Naive thymus-derived CD8-positive, alpha-beta T cell (primary cell): ENCODE data around the gene MAPK8. TPM values are rescaled to one million over a fixed set of nuclear protein-coding genes. Genes with fewer than 3 reads are reported as not detected.
"Not testable (repeated sequence)": the region's sequence is repeated elsewhere in the genome, so short reads cannot be mapped to it uniquely, and the experiment has no call there.

ENCODE experiments used
- ATAC-seq, 2 donors: fragments of 150-1000 bp; cut with Tn5 transposase in 1 of 2; sonication (Bioruptor Pico), chemical (Tn5 transposase) in 1 of 2; 1 replicate in 1 of 2; 2 replicates in 1 of 2; pipeline ENCODE4 v1.10.0; 2021; ENCODE audit warnings: mild to moderate bottlenecking in 2 of 2, moderate library complexity in 2 of 2
- POLR2A ChIA-PET: fragments of 350-600 bp; sonication (Branson Sonifier 250); formaldehyde crosslinking; loops from one replicate; lab custom pipeline; 2021; ENCODE audit warnings: antibody characterized with exemption; lab: Charles Lee
- DNase-seq, 10 donors: peaks; one replicate each; pipeline versions ENCODE4 v3.0.0 to v3.0.0-alpha.2; 2020 to 2022
- H3K27ac Mint-ChIP-seq, 10 donors: one replicate each; pipeline ENCODE4 v1.8.0; 2020 to 2022; ENCODE audit warnings: mild to moderate bottlenecking in 10 of 10, mixed read lengths in 10 of 10, moderate library complexity in 4 of 10, inconsistent platforms in 1 of 10
- H3K27me3 Mint-ChIP-seq, 5 donors: one replicate each; pipeline ENCODE4 v1.8.0; 2021 to 2022; ENCODE audit warnings: mixed read lengths in 5 of 5
- H3K36me3 Mint-ChIP-seq, 3 donors: one replicate each; pipeline ENCODE4 v1.8.0; 2020 to 2022; ENCODE audit warnings: mixed read lengths in 3 of 3, mild to moderate bottlenecking in 2 of 3, inconsistent platforms in 1 of 3
- H3K4me1 Mint-ChIP-seq, 4 donors: one replicate each; pipeline ENCODE4 v1.8.0; 2021 to 2022; ENCODE audit warnings: mixed read lengths in 4 of 4
- H3K4me3 Mint-ChIP-seq, 10 donors: one replicate each; pipeline ENCODE4 v1.8.0; 2020 to 2022; ENCODE audit warnings: mild to moderate bottlenecking in 10 of 10, mixed read lengths in 10 of 10, moderate library complexity in 6 of 10, inconsistent platforms in 1 of 10
- H3K9me3 Mint-ChIP-seq, 9 donors: one replicate each; pipeline ENCODE4 v1.8.0; 2020 to 2022; ENCODE audit warnings: mixed read lengths in 9 of 9, mild to moderate bottlenecking in 3 of 9, inconsistent platforms in 1 of 9, moderate library complexity in 1 of 9
- polyA plus RNA-seq, 3 donors: library from polyadenylated mRNA; unstranded; fragments of 300-500 nt; fragmentation: Illumina TruSeq; gene quantifications; one replicate each; pipeline ENCODE4 v1.2.3, GENCODE V29; 2021
- total RNA-seq, 8 experiments: library from RNA in 2 of 8; stranded (reverse) in 2 of 8; gene quantifications; one replicate each; pipeline ENCODE4 v1.2.3 and lab custom pipeline; 2021 to 2026

MAPK8 gene
- total and polyA plus RNA-seq, 5 experiments from 2014 or later, result 20.2 to 70.1 (median 30.6) TPM

DNA sequence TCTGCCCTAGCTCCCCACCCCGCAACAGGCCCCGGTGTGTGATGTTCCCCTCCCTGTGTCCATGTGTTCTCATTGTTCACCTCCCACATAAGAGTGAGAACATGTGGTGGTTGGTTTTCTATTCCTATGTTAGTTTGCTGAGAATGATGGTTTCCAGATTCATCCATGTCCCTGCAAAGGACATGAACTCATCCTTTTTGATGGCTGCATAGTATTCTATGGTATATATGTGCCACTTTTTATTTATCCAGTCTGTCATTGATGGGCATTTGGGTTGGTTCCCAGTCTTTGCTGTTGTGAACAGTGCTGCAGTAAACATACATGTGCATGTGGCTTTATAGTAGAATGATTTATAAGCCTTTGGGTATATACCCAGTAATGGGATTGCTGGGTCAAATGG, 41.1 kb downstream of the MAPK8 start:
- DNase-seq, H3K27me3 Mint-ChIP-seq, H3K27ac Mint-ChIP-seq, ATAC-seq, POLR2A ChIA-PET: not testable (repeated sequence)
- Mint-ChIP-seq H3K4me3 (peak overlapping the region in 1 of 10 donors; percentile 41), H3K9me3 (peaks cover 5 to 40% (median 34%) of the 10 kb centered on the region in 9 donors), H3K36me3 (peaks cover 17 to 55% (median 27%) of the 10 kb centered on the region in 3 donors), H3K4me1 (peaks cover 7 to 24% (median 22%) of the 10 kb centered on the region in 4 donors)

DNA sequence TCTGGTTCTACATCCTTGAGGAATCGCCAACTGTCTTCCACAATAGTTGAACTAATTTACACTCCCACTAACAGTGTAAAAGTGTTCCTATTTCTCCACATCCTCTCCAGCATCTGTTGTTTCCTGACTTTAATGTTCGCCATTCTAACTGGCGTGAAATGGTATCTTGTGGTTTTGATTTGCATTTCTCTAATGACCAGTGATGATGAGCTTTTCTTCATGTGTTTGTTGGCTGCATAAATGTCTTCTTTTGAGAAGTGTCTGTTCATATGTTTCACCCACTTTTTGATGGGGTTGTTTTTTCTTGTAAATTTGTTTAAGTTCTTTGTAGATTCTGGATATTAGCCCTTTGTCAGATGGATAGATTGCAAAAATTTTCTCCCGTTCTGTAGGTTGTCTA, 41.5 kb downstream of the MAPK8 start:
- Mint-ChIP-seq H3K27ac (peak overlapping the region in 1 of 10 donors; percentile 87), H3K9me3 (peaks cover 5 to 43% (median 31%) of the 10 kb centered on the region in 9 donors), H3K4me1 (peaks cover 6 to 20% (median 20%) of the 10 kb centered on the region in 4 donors), H3K36me3 (peaks cover 16 to 52% (median 29%) of the 10 kb centered on the region in 3 donors)
- POLR2A ChIA-PET, DNase-seq, ATAC-seq, H3K4me3 Mint-ChIP-seq, H3K27me3 Mint-ChIP-seq: not testable (repeated sequence)

DNA sequence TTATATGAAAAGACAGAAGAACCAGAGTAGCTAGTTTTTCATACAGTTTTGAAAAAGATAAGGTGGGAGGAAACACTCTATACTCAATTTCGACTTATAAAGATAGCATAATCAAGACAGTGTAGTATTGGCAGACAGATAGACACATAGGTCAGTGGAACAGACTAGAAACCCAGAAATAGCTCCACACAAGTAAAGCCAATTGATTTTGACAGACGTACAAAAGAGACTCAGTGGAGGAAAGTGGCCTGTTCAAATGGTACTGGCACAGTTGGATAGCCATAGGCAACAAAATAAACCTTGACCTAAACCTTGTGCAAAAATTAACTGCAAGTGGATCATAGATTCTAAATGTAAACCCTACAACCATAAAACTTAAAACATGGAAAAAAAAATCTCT, 46.8 kb downstream of the MAPK8 start:
- Mint-ChIP-seq H3K4me1 (peaks cover 9 to 23% (median 16%) of the 10 kb centered on the region in 4 donors), H3K9me3 (peaks cover 12 to 64% (median 28%) of the 10 kb centered on the region in 9 donors)
- POLR2A ChIA-PET, result no interaction called here

DNA sequence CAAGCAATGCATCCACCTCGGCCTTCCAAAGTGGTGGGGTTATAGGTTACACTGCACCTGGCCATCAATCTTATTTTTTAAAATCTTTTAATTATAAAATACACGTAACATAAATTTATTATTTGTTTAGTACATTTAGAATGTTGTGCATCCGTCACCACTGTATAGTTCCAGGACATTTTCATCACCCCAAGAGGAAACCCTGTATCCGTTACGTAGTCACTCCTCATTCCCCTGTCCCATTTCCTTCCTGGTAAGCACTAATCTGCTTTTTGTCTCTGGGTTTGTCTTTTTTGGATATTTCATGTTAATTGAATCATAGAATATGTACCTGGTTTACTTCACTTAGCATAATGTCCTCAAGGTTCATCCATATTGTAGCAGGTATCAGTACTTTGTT, 51.2 kb downstream of the MAPK8 start:
- POLR2A ChIA-PET, result no interaction called here
- no peak for ATAC-seq
- peak overlapping the region in 1 of 10 donors; percentile 14 for H3K4me3 Mint-ChIP-seq

More for the DNA sequence above, 46.8 kb downstream of the MAPK8 start:
- H3K27me3 Mint-ChIP-seq, result no peaks in the 10 kb centered on the region
- H3K27ac Mint-ChIP-seq, result no peak overlapping the region
- H3K36me3 Mint-ChIP-seq, result peaks cover 8 to 32% (median 30%) of the 10 kb centered on the region in 3 donors
- H3K4me3 Mint-ChIP-seq, result no peak overlapping the region
- ATAC-seq (no peak), DNase-seq (no peak)

DNA sequence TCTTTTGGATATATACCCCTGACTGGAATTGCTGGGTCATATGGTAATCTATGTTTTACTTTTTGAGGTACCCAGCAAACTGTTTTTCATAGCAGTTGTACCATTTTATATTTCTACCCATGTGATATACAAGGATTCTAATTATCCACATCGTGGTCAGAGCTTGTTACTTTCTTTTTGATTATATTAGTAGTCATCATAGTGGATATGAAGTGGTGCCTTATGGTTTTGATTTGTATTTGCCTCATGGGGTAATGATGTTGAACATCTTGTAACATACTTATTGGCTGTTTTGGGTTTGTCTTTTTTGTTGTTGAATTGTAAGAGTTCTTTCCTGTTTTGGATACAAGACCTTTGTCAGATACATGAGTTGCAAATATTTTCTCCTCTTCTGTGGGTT, 51.7 kb downstream of the MAPK8 start:
- Mint-ChIP-seq H3K4me1 (peaks cover 14 to 37% (median 28%) of the 10 kb centered on the region in 4 donors), H3K4me3 (peak overlapping the region in 1 of 10 donors; percentile 22), H3K9me3 (peaks cover 0 to 41% (median 13%) of the 10 kb centered on the region in 9 donors), H3K27me3 (no peaks in the 10 kb centered on the region), H3K36me3 (peaks cover 0 to 14% (median 12%) of the 10 kb centered on the region in 3 donors), H3K27ac (no peak overlapping the region)
- DNase-seq (no peak), ATAC-seq (no peak)
- POLR2A ChIA-PET, result no interaction called here

More for the DNA sequence above, 51.2 kb downstream of the MAPK8 start:
- no peaks in the 10 kb centered on the region for H3K27me3 Mint-ChIP-seq
- H3K27ac Mint-ChIP-seq, result no peak overlapping the region
- peaks cover 14 to 38% (median 27%) of the 10 kb centered on the region in 4 donors for H3K4me1 Mint-ChIP-seq
- peaks cover 0 to 46% (median 14%) of the 10 kb centered on the region in 9 donors for H3K9me3 Mint-ChIP-seq
- no peak for DNase-seq
- peaks cover 0 to 17% (median 14%) of the 10 kb centered on the region in 3 donors for H3K36me3 Mint-ChIP-seq

DNA sequence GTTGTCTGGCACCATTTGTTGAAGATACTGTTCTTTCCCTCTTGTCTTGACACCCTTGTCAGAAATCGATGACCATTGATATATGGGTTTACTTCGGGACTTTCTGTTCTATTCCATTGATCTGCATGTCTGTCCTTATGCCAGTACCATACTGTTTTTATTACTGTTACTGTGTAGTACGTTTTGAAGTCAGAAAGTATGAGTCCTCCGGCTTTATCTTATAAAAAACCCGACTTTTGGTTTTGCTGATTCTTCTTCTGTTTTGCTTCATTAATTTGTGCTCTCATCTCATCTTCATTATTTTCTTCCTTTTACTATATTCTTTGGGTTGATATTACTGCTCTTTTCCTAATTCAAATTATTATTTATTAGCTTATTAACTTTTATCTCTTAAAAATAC, 52.4 kb downstream of the MAPK8 start:
- Mint-ChIP-seq H3K4me1 (peaks cover 15 to 41% (median 32%) of the 10 kb centered on the region in 4 donors), H3K9me3 (peaks cover 0 to 34% (median 10%) of the 10 kb centered on the region in 9 donors), H3K27me3 (no peaks in the 10 kb centered on the region), H3K4me3 (no peak overlapping the region), H3K27ac (peak overlapping the region in 1 of 10 donors; percentile 16), H3K36me3 (peaks cover 0 to 11% (median 6%) of the 10 kb centered on the region in 3 donors)
- DNase-seq (no peak), ATAC-seq (no peak)
- POLR2A ChIA-PET, result no interaction called here

- Mint-ChIP-seq H3K36me3 (peaks cover 0 to 7% (median 5%) of the 10 kb centered on the region in 3 donors), H3K27ac (peak overlapping the region in 2 of 10 donors; percentile 25 to 44), H3K4me3 (no peak overlapping the region), H3K27me3 (no peaks in the 10 kb centered on the region), H3K9me3 (peaks cover 0 to 16% (median 9%) of the 10 kb centered on the region in 9 donors), H3K4me1 (peaks cover 17 to 42% (median 36%) of the 10 kb centered on the region in 4 donors)
- POLR2A ChIA-PET, result no interaction called here
- no peak for ATAC-seq
- DNase-seq, result no peak
Measured at GRCh38 chr10:48361176-48361575, 54.7 kb downstream of the MAPK8 start.

DNA sequence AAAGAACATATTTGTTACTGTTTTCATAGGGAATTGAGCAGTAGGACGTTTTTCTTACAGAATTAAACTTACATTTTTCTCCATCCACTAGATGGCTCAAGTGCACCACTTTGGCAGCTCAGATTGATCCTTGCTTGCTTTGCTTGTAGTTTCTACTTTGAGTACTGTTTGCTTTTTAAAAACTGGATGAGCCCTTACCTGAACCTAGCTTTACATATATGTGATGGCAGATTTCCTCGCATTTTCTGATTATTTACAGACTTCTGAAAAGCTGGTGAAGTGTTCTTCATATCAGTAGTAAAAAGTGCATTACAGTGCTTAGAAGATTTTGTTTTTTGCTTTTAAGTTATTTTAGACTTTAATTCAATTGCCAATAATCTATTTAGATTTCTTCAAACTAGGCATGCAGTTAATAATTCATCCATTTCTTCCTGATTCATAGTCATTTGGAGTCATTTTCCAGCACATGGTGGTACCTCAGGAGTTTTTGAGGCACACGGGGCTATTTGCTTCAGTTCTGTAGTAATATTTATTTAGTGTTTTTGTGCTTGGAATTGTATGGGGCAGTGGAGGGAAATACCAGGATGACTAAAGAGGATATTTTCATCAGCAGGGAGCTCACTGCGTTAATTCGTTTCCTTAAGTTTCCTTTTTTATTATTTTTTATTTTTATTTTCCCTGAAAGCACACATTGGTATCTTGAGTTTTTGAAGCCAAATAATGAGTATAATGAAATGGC, 57.3 kb downstream of the MAPK8 start:
- ATAC-seq (peak; percentile 25 to 42), DNase-seq (peak in 7 of 10 donors; percentile 15 to 63 (median 30))
- POLR2A ChIA-PET, result no interaction called here
- H3K4me1 Mint-ChIP-seq, result peaks cover 17 to 38% (median 30%) of the 10 kb centered on the region in 4 donors
- no peaks in the 10 kb centered on the region for H3K27me3 Mint-ChIP-seq
- no peak overlapping the region for H3K4me3 Mint-ChIP-seq
- peaks cover 0 to 2% (median 0%) of the 10 kb centered on the region in 9 donors for H3K9me3 Mint-ChIP-seq
- H3K27ac Mint-ChIP-seq, result peak overlapping the region in 1 of 10 donors; percentile 6
- no peaks in the 10 kb centered on the region for H3K36me3 Mint-ChIP-seq

- Mint-ChIP-seq H3K27me3 (no peaks in the 10 kb centered on the region), H3K9me3 (no peaks in the 10 kb centered on the region), H3K4me1 (peaks cover 17 to 33% (median 28%) of the 10 kb centered on the region in 4 donors), H3K27ac (no peak overlapping the region), H3K4me3 (no peak overlapping the region), H3K36me3 (no peaks in the 10 kb centered on the region)
- DNase-seq (no peak), ATAC-seq (no peak)
- POLR2A ChIA-PET, result no interaction called here
Measured at GRCh38 chr10:48364659-48365405, 58.4 kb downstream of the MAPK8 start.

DNA sequence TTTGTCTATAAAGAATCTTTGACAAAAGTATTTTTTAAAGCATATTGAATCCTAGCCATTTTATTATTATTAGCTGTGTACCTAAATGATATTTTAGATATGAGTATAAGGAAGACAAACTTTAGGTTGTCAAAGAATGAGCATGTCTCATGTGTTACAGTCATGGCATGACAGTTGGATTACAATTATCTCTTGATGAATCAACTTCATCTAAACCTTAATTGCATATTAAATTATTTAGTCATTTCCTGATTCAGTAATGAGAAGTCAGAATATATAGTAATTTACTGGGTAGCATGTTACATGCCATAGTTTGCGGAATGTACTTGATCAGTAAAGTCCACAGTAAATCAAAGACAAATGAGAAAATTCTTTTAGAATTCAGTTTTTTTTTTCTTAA, 59.2 kb downstream of the MAPK8 start:
- DNase-seq (no peak), ATAC-seq (no peak)
- H3K4me1 Mint-ChIP-seq, result peaks cover 17 to 30% (median 26%) of the 10 kb centered on the region in 4 donors
- H3K9me3 Mint-ChIP-seq, result no peaks in the 10 kb centered on the region
- no peak overlapping the region for H3K4me3 Mint-ChIP-seq
- H3K27me3 Mint-ChIP-seq, result no peaks in the 10 kb centered on the region
- H3K36me3 Mint-ChIP-seq, result no peaks in the 10 kb centered on the region
- POLR2A ChIA-PET, result no interaction called here
- no peak overlapping the region for H3K27ac Mint-ChIP-seq

DNA sequence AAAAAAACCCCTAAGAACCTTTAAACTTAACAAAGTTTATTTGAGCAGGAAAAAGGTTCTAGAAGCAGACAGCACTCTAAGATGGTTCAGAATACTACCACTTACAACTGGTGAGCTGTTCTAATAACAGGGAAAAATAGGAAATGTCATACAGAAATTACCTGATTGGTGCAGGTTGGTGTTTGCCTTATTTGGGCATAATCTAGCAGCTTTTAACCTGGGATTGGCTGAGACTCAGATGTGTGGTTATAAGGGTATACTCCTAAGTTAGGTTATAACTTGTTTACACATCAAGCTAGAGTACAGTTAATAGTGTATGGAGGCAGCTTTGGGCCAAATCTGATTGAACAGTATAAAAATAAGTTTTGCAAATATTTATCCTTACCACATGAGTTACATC, 59.8 kb downstream of the MAPK8 start:
- DNase-seq, result no peak
- POLR2A ChIA-PET, result no interaction called here
- H3K4me3 Mint-ChIP-seq, result no peak overlapping the region
- peaks cover 15 to 29% (median 25%) of the 10 kb centered on the region in 4 donors for H3K4me1 Mint-ChIP-seq
- no peaks in the 10 kb centered on the region for H3K27me3 Mint-ChIP-seq
- no peaks in the 10 kb centered on the region for H3K9me3 Mint-ChIP-seq
- H3K27ac Mint-ChIP-seq, result no peak overlapping the region
- no peaks in the 10 kb centered on the region for H3K36me3 Mint-ChIP-seq
- ATAC-seq, result no peak

- no peaks in the 10 kb centered on the region for H3K27me3 Mint-ChIP-seq
- ATAC-seq (no peak), DNase-seq (no peak)
- POLR2A ChIA-PET, result no interaction called here
- peaks cover 0 to 3% (median 0%) of the 10 kb centered on the region in 3 donors for H3K36me3 Mint-ChIP-seq
- H3K4me1 Mint-ChIP-seq, result peaks cover 11 to 22% (median 12%) of the 10 kb centered on the region in 4 donors
- no peak overlapping the region for H3K27ac Mint-ChIP-seq
- H3K9me3 Mint-ChIP-seq, result peaks cover 3 to 21% (median 6%) of the 10 kb centered on the region in 9 donors
- H3K4me3 Mint-ChIP-seq, result no peak overlapping the region
Measured at GRCh38 chr10:48369501-48369900, 63.0 kb downstream of the MAPK8 start.
